ENCODE results near the gene LANCL2. TPM values are rescaled to one million over a fixed set of nuclear protein-coding genes. Genes with fewer than 3 reads are reported as not detected.

Gene LANCL2
- total and polyA plus RNA-seq, 2 experiments from 2014 or later, result 7.3 to 10.7 TPM

DNA sequence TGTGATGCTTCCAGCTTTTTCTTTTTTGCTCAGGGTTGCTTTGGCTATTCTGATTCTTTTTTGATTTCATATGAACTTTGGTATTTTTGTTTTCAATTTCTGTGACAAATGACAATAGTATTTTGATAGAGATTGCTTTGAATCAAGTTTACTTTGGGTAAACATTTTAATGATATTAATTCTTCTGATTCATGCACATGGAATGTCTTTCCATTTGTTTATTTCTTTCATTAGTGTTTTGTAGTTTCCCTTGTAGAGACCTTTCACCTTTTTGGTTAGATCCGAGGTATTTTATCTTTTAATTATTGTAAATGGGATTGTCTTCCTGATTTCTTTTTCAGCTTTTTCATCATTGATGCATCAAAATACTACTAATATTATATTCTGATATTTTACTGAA, 93.2 kb downstream of the LANCL2 start (continued):
- TF ChIP-seq ZNF331 (CRISPR knock-in tag; IDR thresholded peaks at IDR 0.05; ENCODE audit: low read depth) (no peak), ZNF114 (CRISPR knock-in tag; IDR thresholded peaks at IDR 0.05) (no peak), EZH2 (IDR thresholded peaks at IDR 0.05; ENCODE audit: low read depth, unreplicated experiment) (no peak), JUNB (IDR thresholded peaks at IDR 0.05; ENCODE audit: unreplicated experiment) (no peak), CREB1 (CRISPR knock-in tag; IDR thresholded peaks at IDR 0.05; ENCODE audit: low read depth) (no peak), POLR2AphosphoS5 (IDR thresholded peaks at IDR 0.05; ENCODE audit: low read depth) (no peak), STAT1 (IDR thresholded peaks at IDR 0.05; ENCODE audit: unreplicated experiment) (no peak), NANOG (IDR thresholded peaks at IDR 0.05; ENCODE audit: borderline replicate concordance) (no peak)
- TF ChIP-seq, protein P1, sequence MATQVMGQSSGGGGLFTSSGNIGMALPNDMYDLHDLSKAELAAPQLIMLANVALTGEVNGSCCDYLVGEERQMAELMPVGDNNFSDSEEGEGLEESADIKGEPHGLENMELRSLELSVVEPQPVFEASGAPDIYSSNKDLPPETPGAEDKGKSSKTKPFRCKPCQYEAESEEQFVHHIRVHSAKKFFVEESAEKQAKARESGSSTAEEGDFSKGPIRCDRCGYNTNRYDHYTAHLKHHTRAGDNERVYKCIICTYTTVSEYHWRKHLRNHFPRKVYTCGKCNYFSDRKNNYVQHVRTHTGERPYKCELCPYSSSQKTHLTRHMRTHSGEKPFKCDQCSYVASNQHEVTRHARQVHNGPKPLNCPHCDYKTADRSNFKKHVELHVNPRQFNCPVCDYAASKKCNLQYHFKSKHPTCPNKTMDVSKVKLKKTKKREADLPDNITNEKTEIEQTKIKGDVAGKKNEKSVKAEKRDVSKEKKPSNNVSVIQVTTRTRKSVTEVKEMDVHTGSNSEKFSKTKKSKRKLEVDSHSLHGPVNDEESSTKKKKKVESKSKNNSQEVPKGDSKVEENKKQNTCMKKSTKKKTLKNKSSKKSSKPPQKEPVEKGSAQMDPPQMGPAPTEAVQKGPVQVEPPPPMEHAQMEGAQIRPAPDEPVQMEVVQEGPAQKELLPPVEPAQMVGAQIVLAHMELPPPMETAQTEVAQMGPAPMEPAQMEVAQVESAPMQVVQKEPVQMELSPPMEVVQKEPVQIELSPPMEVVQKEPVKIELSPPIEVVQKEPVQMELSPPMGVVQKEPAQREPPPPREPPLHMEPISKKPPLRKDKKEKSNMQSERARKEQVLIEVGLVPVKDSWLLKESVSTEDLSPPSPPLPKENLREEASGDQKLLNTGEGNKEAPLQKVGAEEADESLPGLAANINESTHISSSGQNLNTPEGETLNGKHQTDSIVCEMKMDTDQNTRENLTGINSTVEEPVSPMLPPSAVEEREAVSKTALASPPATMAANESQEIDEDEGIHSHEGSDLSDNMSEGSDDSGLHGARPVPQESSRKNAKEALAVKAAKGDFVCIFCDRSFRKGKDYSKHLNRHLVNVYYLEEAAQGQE (IDR thresholded peaks at IDR 0.05; ENCODE audit: unreplicated experiment), result no peak

GRCh38 chr7:55463686-55464262, 98.6 kb downstream of the LANCL2 start:
- H3K4me2 ChIP-seq, result no peak overlapping the region
- H3F3A ChIP-seq (replicated peaks; ENCODE audit: low read depth), result no peaks in the 10 kb centered on the region
- no peak overlapping the region for H3K4me3 ChIP-seq
- no peaks in the 10 kb centered on the region for H3K27me3 ChIP-seq (ENCODE audit: insufficient read depth)
- peaks cover 83% of the 10 kb centered on the region for H3K9me3 Mint-ChIP-seq
- H3K27ac ChIP-seq (ENCODE audit: low read depth), result no peak overlapping the region
- H2AFZ ChIP-seq, result no peak overlapping the region
- no peaks in the 10 kb centered on the region for H3K79me2 ChIP-seq (replicated peaks; ENCODE audit: insufficient read depth)
- DNase-seq (ENCODE audit: low spot score) (no peak), ATAC-seq (no peak)
- H3K27ac Mint-ChIP-seq, result no peak overlapping the region
- no peaks in the 10 kb centered on the region for H3K9me2 ChIP-seq (ENCODE audit: insufficient read depth)
- no peaks in the 10 kb centered on the region for H4K20me1 ChIP-seq (replicated peaks; ENCODE audit: insufficient read depth)
- H3K36me3 ChIP-seq (ENCODE audit: insufficient read depth), result peaks cover 8% of the 10 kb centered on the region; the same call in 1 of the 2 replicates
- H3K36me3 Mint-ChIP-seq (ENCODE audit: low read depth), result peaks cover 84% of the 10 kb centered on the region
- H3K4me3 Mint-ChIP-seq, result no peak overlapping the region
- H3K4me1 ChIP-seq (ENCODE audit: insufficient read depth), result no peaks in the 10 kb centered on the region
- H3K4me1 Mint-ChIP-seq, result no peaks in the 10 kb centered on the region; the same call in 2 of the 3 replicates
- H3K27me3 Mint-ChIP-seq (ENCODE audit: insufficient read depth, low read depth, poor library complexity), result peaks cover 13% of the 10 kb centered on the region
- no peak for TF ChIP-seq ZNF462 (CRISPR knock-in tag; IDR thresholded peaks at IDR 0.05)
- TF ChIP-seq EZH2 (IDR thresholded peaks at IDR 0.05; ENCODE audit: low read depth, unreplicated experiment), result no peak
- TF ChIP-seq CREB1 (CRISPR knock-in tag; IDR thresholded peaks at IDR 0.05; ENCODE audit: low read depth), result no peak
- TF ChIP-seq ZNF331 (CRISPR knock-in tag; IDR thresholded peaks at IDR 0.05; ENCODE audit: low read depth), result no peak
- TF ChIP-seq, protein P2, sequence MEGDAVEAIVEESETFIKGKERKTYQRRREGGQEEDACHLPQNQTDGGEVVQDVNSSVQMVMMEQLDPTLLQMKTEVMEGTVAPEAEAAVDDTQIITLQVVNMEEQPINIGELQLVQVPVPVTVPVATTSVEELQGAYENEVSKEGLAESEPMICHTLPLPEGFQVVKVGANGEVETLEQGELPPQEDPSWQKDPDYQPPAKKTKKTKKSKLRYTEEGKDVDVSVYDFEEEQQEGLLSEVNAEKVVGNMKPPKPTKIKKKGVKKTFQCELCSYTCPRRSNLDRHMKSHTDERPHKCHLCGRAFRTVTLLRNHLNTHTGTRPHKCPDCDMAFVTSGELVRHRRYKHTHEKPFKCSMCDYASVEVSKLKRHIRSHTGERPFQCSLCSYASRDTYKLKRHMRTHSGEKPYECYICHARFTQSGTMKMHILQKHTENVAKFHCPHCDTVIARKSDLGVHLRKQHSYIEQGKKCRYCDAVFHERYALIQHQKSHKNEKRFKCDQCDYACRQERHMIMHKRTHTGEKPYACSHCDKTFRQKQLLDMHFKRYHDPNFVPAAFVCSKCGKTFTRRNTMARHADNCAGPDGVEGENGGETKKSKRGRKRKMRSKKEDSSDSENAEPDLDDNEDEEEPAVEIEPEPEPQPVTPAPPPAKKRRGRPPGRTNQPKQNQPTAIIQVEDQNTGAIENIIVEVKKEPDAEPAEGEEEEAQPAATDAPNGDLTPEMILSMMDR (conservative IDR thresholded peaks at IDR 0.05; ENCODE audit: low read depth in 2 of 2), result no peak
- TF ChIP-seq, protein P3, sequence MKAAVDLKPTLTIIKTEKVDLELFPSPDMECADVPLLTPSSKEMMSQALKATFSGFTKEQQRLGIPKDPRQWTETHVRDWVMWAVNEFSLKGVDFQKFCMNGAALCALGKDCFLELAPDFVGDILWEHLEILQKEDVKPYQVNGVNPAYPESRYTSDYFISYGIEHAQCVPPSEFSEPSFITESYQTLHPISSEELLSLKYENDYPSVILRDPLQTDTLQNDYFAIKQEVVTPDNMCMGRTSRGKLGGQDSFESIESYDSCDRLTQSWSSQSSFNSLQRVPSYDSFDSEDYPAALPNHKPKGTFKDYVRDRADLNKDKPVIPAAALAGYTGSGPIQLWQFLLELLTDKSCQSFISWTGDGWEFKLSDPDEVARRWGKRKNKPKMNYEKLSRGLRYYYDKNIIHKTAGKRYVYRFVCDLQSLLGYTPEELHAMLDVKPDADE (IDR thresholded peaks at IDR 0.05), result no peak
- TF ChIP-seq EZH2phosphoT487 (IDR thresholded peaks at IDR 0.05; ENCODE audit: unreplicated experiment), result no peak

All from GM23338 (cell line).